Mammary epithelial cell (primary cell): ENCODE data around the gene PTGR2.

ENCODE experiments used
- EZH2 ChIP-seq: IDR thresholded peaks from 2 replicates; pipeline ENCODE4 v1.6.1; 2012; ENCODE audit warnings: low read length, inconsistent platforms, borderline replicate concordance
- TF ChIP-seq, protein P1 (sequence below), 2 donors: IDR thresholded peaks in 1 of 2; conservative IDR thresholded peaks in 1 of 2; 2 replicates each; pipeline ENCODE4 v1.5.1; 2011 to 2012; ENCODE audit warnings: inconsistent platforms in 2 of 2, low read length in 2 of 2, mild to moderate bottlenecking in 2 of 2, control low read depth in 1 of 2, low read depth in 1 of 2; ENCODE audit not compliant: insufficient read depth in 1 of 2; ENCODE audit errors: extremely low read depth in 1 of 2

DNA sequence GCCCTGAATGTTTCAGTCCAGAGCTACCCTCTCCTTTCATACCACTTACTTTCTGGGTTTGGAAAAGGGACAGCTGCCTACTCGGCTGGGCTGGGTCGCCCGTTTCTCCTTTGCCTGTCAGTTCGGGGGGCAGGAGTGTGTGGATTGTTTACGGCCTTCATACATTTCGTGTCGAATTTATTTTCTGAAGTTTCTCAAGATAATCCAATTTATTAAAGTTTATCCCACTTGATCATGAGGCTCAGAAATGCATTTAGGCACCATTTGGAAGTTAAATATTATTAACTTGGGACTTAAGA lies 35.6 kb downstream of the PTGR2 start:
- TF ChIP-seq, protein P1, sequence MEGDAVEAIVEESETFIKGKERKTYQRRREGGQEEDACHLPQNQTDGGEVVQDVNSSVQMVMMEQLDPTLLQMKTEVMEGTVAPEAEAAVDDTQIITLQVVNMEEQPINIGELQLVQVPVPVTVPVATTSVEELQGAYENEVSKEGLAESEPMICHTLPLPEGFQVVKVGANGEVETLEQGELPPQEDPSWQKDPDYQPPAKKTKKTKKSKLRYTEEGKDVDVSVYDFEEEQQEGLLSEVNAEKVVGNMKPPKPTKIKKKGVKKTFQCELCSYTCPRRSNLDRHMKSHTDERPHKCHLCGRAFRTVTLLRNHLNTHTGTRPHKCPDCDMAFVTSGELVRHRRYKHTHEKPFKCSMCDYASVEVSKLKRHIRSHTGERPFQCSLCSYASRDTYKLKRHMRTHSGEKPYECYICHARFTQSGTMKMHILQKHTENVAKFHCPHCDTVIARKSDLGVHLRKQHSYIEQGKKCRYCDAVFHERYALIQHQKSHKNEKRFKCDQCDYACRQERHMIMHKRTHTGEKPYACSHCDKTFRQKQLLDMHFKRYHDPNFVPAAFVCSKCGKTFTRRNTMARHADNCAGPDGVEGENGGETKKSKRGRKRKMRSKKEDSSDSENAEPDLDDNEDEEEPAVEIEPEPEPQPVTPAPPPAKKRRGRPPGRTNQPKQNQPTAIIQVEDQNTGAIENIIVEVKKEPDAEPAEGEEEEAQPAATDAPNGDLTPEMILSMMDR (conservative IDR thresholded peaks at IDR 0.05 in 1 of 2, IDR thresholded peaks at IDR 0.05 in 1 of 2; ENCODE audit: extremely low read depth in 1 of 2, insufficient read depth in 1 of 2, low read depth in 1 of 2, low read length in 2 of 2) = no peak
- TF ChIP-seq EZH2 = no peak
